Tibial nerve (tissue), 4 donors: ENCODE measurements around the gene PROM1.

Source experiments
- EP300 ChIP-seq, 2 donors: sonication (generic); formaldehyde crosslinking; IDR thresholded peaks; one replicate each; pipeline ENCODE4 v1.6.1; 2017; ENCODE audit warnings: antibody characterized with exemption in 2 of 2, mild to moderate bottlenecking in 1 of 2
- POLR2A ChIP-seq, 2 donors: fragments of 450-650 bp; IDR thresholded peaks; one replicate each; pipeline ENCODE4 v1.6.1; 2017; ENCODE audit warnings: antibody characterized with exemption in 2 of 2, mild to moderate bottlenecking in 2 of 2, moderate library complexity in 2 of 2
- TF ChIP-seq, protein P1 (sequence below), 5 experiments: fragments of 200-600 bp in 3 of 5; fragments of 450-650 bp in 2 of 5; sonication (generic) in 3 of 5; IDR thresholded peaks; one replicate each; pipeline ENCODE4 v1.5.1; 2016 to 2019; ENCODE audit warnings: antibody characterized with exemption in 5 of 5, mild to moderate bottlenecking in 3 of 5, moderate library complexity in 2 of 5

DNA sequence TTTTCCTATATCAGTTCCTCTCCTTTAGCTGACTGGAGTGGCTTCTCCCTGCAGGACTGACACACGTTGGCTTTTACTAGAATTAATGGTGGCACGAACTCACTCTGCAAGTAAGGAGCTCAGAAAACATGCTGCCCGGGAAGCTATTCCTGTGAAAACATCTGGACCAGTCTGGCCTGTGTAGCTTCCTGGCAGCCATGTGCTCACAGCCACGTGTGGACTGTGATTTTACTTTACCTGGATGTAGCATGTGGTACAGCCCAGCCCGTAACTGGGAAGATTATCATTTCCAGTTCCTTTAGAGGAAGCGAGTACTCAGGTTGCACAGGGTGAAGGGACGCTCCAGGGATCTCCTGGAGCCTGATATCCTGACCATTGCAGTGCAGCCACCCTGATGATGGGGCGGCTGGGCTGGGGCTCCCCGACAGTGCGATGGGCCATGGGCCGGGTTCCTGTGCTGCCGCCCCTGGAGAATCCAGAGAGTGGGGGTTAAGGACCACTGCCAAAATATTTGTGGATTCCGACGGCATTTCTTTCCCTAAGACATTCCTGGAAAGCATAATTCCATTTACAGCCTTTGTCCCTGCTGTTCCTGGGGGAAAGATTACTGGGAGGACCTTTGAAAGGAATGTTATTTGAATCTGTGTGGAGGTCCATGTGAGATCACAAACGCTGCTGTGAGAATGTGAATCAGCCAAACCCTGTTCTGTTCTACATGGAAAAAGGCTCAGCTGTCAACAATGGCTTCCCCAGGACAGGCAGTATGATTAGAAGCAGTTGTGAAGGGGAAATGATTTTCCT is 35.0 kb downstream of the PROM1 start:
- TF ChIP-seq EP300 (IDR thresholded peaks at IDR 0.05) (no peak), POLR2A (IDR thresholded peaks at IDR 0.05) (no peak)
- TF ChIP-seq, protein P1, sequence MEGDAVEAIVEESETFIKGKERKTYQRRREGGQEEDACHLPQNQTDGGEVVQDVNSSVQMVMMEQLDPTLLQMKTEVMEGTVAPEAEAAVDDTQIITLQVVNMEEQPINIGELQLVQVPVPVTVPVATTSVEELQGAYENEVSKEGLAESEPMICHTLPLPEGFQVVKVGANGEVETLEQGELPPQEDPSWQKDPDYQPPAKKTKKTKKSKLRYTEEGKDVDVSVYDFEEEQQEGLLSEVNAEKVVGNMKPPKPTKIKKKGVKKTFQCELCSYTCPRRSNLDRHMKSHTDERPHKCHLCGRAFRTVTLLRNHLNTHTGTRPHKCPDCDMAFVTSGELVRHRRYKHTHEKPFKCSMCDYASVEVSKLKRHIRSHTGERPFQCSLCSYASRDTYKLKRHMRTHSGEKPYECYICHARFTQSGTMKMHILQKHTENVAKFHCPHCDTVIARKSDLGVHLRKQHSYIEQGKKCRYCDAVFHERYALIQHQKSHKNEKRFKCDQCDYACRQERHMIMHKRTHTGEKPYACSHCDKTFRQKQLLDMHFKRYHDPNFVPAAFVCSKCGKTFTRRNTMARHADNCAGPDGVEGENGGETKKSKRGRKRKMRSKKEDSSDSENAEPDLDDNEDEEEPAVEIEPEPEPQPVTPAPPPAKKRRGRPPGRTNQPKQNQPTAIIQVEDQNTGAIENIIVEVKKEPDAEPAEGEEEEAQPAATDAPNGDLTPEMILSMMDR (IDR thresholded peaks at IDR 0.05), result no peak
